ENCODE results near the gene GARIN5B.

DNA sequence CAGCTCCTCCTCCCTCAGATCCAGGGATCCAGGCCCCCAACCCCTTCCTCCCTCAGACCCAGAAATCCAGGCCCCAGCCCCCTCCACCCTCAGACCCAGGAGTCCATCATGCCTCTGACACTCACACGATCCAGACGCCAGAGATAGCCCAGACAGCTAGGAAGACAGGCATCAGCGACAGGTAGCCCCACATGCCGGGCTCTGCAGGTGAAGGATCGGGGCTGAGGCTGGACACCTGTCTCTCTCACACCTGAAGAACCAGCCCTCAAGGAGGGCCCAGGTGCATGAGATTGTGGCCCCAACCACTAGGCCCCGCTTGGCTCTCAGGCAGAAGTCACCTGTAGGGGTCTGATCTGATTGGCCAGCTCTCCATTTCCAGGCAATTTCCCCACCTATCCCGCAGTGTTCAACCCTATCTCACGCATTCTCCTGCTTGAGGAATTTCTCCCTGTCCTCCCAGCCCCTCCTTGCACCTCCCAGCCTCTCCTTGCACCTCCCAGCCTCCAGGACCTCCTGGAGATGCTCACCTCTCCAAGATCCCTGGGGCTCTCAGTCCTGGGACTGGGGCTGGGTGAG, 42.1 kb downstream of the GARIN5B start:
- TF ChIP-seq, protein P1, sequence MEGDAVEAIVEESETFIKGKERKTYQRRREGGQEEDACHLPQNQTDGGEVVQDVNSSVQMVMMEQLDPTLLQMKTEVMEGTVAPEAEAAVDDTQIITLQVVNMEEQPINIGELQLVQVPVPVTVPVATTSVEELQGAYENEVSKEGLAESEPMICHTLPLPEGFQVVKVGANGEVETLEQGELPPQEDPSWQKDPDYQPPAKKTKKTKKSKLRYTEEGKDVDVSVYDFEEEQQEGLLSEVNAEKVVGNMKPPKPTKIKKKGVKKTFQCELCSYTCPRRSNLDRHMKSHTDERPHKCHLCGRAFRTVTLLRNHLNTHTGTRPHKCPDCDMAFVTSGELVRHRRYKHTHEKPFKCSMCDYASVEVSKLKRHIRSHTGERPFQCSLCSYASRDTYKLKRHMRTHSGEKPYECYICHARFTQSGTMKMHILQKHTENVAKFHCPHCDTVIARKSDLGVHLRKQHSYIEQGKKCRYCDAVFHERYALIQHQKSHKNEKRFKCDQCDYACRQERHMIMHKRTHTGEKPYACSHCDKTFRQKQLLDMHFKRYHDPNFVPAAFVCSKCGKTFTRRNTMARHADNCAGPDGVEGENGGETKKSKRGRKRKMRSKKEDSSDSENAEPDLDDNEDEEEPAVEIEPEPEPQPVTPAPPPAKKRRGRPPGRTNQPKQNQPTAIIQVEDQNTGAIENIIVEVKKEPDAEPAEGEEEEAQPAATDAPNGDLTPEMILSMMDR (IDR thresholded peaks at IDR 0.05; ENCODE audit: low read length): no peak
- TF ChIP-seq EZH2 (optimal IDR thresholded peaks at IDR 0.05; ENCODE audit: low read depth, low read length): no peak
